Activated naive CD4-positive, alpha-beta T cell treated with anti-CD3 and anti-CD28 coated beads, Interleukin-2, amount 10 ng/mL, durations not matched to agents 7 days and 5 days (primary cell): ENCODE results near the gene ZBP1.

Source experiments
- CTCF ChIA-PET: fragments of 350-600 bp; sonication (Branson Sonifier 250); formaldehyde crosslinking; loops from one replicate; lab custom pipeline; 2021; ENCODE audit warnings: antibody characterized with exemption; lab: Charles Lee
- DNase-seq: peaks from one replicate; pipeline ENCODE4 v3.0.0-alpha.2; 2020
- H3K27ac Mint-ChIP-seq: one replicate; pipeline ENCODE4 v1.8.0; 2021; ENCODE audit warnings: mild to moderate bottlenecking, moderate library complexity, mixed read lengths
- H3K27me3 Mint-ChIP-seq: one replicate; pipeline ENCODE4 v1.8.0; 2021; ENCODE audit warnings: mild to moderate bottlenecking, mixed read lengths
- H3K36me3 Mint-ChIP-seq: one replicate; pipeline ENCODE4 v1.8.0; 2021; ENCODE audit warnings: mixed read lengths
- H3K4me1 Mint-ChIP-seq: one replicate; pipeline ENCODE4 v1.8.0; 2021; ENCODE audit warnings: mixed read lengths
- H3K4me3 Mint-ChIP-seq: one replicate; pipeline ENCODE4 v1.8.0; 2021; ENCODE audit warnings: mild to moderate bottlenecking, moderate library complexity, mixed read lengths
- H3K9me3 Mint-ChIP-seq: one replicate; pipeline ENCODE4 v1.8.0; 2021; ENCODE audit warnings: mixed read lengths

The ZBP1 gene

GRCh38 chr20:57582432-57583288, 37.6 kb downstream of the ZBP1 start:
- no peak for DNase-seq
- Mint-ChIP-seq H3K9me3 (no peaks in the 10 kb centered on the region), H3K4me1 (no peaks in the 10 kb centered on the region), H3K4me3 (no peak overlapping the region), H3K27ac (no peak overlapping the region), H3K27me3 (peaks cover 34% of the 10 kb centered on the region), H3K36me3 (no peaks in the 10 kb centered on the region)
- CTCF ChIA-PET, result interaction anchor here (0.7 to 3.2 kb wide), 4 partner anchors 9 to 35 kb away, joined by 3 to 9 read pairs (median 3); no protein-coding TSS in a partner anchor

- Mint-ChIP-seq H3K36me3 (no peaks in the 10 kb centered on the region), H3K4me1 (no peaks in the 10 kb centered on the region), H3K27ac (no peak overlapping the region), H3K9me3 (no peaks in the 10 kb centered on the region), H3K4me3 (no peak overlapping the region), H3K27me3 (peaks cover 34% of the 10 kb centered on the region)
- no peak for DNase-seq
- CTCF ChIA-PET, result interaction anchor here (0.7 to 3.2 kb wide), 4 partner anchors 9 to 36 kb away, joined by 3 to 9 read pairs (median 3); no protein-coding TSS in a partner anchor
Measured at GRCh38 chr20:57582029-57582378, 38.2 kb downstream of the ZBP1 start.

DNA sequence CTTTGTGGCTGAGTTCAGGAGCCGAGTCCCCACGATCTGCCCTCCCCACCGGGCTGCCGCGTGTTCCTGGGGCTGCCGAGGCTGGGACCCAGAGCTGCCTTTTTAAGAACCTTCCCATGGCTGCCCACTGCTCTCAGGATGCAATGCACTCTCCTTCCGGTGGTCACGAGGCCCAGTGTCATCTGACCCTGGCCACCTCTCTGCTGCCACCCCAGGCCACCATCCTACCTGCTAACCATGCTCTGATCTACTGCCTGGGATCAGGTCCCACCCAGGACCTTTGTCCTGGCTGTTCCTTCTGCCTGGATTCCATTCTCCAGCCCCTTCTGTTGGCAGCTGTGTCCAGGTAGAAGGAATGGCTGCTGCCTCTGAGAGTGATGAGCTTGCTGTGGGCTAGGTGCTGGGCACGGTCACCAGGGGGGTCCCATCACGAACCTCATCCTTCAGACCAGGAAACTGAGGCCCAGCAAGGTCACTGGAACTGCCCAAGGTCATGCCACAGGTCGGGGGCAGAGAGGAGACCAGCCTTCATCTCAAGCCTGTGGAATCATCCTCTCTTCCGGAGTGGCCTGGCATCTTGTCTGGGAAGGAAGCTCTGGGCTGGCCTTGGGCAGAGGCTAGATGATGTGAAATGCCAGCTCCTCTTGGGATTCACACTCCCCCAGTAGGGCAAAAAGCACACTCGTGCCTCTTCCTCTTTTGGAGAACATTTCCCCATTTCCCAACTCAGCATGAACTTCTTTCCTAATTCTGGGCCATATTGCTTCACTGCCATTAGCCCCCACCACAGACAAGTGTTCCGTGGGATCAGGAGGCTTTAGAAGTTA, 38.8 kb downstream of the ZBP1 start:
- CTCF ChIA-PET, result interaction anchor here (1.1 to 3.2 kb wide), 2 partner anchors 8 to 15 kb away, joined by 3 to 9 read pairs; no protein-coding TSS in a partner anchor
- Mint-ChIP-seq H3K4me1 (no peaks in the 10 kb centered on the region), H3K9me3 (no peaks in the 10 kb centered on the region), H3K27ac (no peak overlapping the region), H3K4me3 (no peak overlapping the region), H3K27me3 (peaks cover 34% of the 10 kb centered on the region), H3K36me3 (no peaks in the 10 kb centered on the region)
- DNase-seq, result no peak

DNA sequence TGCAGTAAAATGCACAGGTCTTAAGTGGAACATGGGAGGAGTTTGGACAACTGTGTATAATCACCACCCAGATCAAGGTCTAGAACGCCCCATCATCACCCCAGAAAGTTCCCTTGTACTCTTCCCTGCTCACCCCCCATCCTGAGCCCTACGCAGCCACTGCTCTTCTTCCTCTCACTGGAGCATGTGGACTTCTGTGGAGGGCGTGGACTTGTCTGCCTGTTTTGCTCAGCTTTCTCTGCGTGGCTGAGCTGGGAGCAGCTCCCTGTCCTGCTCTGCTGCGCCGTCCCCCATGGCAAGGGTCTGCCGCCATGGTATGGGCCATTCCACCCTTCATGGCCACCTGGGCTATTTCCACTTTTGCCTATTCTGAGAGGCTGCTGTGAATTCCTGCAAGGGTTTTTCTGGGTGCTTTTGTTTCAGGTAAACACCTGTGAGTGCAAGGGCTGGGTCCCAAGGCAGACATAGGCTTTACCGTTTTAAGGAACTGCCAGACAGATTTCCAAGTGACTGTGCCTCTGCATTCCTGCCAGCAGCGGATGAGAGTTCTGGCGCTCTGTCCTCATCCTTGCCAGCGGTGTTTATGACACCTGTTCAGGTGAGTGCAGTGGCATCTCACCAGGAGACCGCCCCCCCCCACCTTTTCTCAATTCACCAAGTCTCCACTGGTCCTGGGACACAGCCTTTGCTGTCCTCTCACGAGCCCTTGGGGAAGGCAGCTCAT, 39.6 kb downstream of the ZBP1 start:
- H3K4me1 Mint-ChIP-seq, result no peaks in the 10 kb centered on the region
- no peak for DNase-seq
- H3K36me3 Mint-ChIP-seq, result no peaks in the 10 kb centered on the region
- H3K27me3 Mint-ChIP-seq, result peaks cover 29% of the 10 kb centered on the region
- CTCF ChIA-PET, result interaction anchor here (3.2 kb wide), 1 partner anchor 7 kb away, joined by 9 read pairs; no protein-coding TSS in a partner anchor
- no peak overlapping the region for H3K27ac Mint-ChIP-seq
- H3K9me3 Mint-ChIP-seq, result no peaks in the 10 kb centered on the region
- no peak overlapping the region for H3K4me3 Mint-ChIP-seq

- H3K4me1 Mint-ChIP-seq, result no peaks in the 10 kb centered on the region
- H3K27ac Mint-ChIP-seq, result no peak overlapping the region
- H3K36me3 Mint-ChIP-seq, result no peaks in the 10 kb centered on the region
- no peak overlapping the region for H3K4me3 Mint-ChIP-seq
- no peaks in the 10 kb centered on the region for H3K9me3 Mint-ChIP-seq
- no peak for DNase-seq
- peaks cover 23% of the 10 kb centered on the region for H3K27me3 Mint-ChIP-seq
- CTCF ChIA-PET, result no interaction called here
Measured at GRCh38 chr20:57579898-57580447, 40.3 kb downstream of the ZBP1 start.

- H3K4me1 Mint-ChIP-seq, result no peaks in the 10 kb centered on the region
- CTCF ChIA-PET, result no interaction called here
- H3K27me3 Mint-ChIP-seq, result peaks cover 18% of the 10 kb centered on the region
- H3K9me3 Mint-ChIP-seq, result no peaks in the 10 kb centered on the region
- no peaks in the 10 kb centered on the region for H3K36me3 Mint-ChIP-seq
- no peak for DNase-seq
- H3K27ac Mint-ChIP-seq, result no peak overlapping the region
- no peak overlapping the region for H3K4me3 Mint-ChIP-seq
Measured at GRCh38 chr20:57579331-57579897, 40.8 kb downstream of the ZBP1 start.

GRCh38 chr20:57578476-57579165, 41.6 kb downstream of the ZBP1 start:
- no peaks in the 10 kb centered on the region for H3K4me1 Mint-ChIP-seq
- no peak overlapping the region for H3K4me3 Mint-ChIP-seq
- DNase-seq, result no peak
- H3K9me3 Mint-ChIP-seq, result no peaks in the 10 kb centered on the region
- no peaks in the 10 kb centered on the region for H3K36me3 Mint-ChIP-seq
- peaks cover 17% of the 10 kb centered on the region for H3K27me3 Mint-ChIP-seq
- no peak overlapping the region for H3K27ac Mint-ChIP-seq
- CTCF ChIA-PET, result no interaction called here

GRCh38 chr20:57577679-57578475, 42.3 kb downstream of the ZBP1 start:
- H3K36me3 Mint-ChIP-seq, result no peaks in the 10 kb centered on the region

DNA sequence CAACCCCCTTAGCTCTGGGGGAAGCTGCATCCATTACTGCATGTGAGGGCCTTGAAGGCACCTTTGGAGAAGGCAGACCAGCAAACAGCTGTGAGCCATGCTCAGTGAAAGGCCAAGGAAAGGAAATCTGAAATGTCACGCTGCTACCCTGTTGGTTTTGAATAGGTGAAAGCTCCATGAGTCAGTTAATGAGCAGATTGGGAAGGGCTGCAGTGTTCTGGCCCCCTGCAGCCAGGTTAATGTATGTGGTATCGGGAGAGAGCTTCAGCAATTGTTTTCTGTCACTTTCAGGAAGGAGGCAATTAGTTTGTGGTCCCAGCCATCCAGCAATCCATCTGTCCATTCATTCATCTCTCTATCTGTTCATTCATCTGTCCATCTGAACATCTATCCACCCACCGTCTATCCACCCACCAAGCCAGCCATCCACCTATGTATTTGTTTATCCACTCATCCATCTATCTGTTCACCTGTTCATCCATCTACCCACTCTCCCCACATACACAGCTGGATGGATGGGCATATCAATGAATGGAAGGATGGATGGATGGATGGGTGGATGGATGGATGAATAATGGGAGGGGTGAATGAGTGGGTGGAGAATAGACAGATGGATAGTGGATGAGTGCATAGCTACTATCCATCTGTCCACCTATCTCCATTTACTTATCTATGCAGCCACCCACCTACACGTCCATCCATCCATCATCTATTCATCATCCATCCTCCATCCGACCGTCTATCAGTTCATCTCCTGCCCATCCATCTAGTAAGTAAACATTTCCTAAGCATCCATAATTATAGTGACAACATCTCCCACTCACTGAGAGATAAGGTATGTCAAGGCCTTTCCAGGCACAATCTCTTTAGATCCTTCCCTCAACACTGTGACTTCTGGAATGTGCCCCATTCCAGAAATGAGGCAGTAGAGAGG, 43.3 kb downstream of the ZBP1 start:
- no peak overlapping the region for H3K27ac Mint-ChIP-seq
- DNase-seq, result no peak
- no peaks in the 10 kb centered on the region for H3K4me1 Mint-ChIP-seq
- H3K36me3 Mint-ChIP-seq, result no peaks in the 10 kb centered on the region
- CTCF ChIA-PET, result no interaction called here
- no peak overlapping the region for H3K4me3 Mint-ChIP-seq
- H3K9me3 Mint-ChIP-seq, result no peaks in the 10 kb centered on the region
- H3K27me3 Mint-ChIP-seq, result peaks cover 21% of the 10 kb centered on the region

More at GRCh38 chr20:57577679-57578475, 42.3 kb downstream of the ZBP1 start:
- Mint-ChIP-seq H3K9me3 (no peaks in the 10 kb centered on the region), H3K27ac (no peak overlapping the region), H3K4me3 (no peak overlapping the region), H3K27me3 (peaks cover 16% of the 10 kb centered on the region), H3K4me1 (no peaks in the 10 kb centered on the region)
- CTCF ChIA-PET, result no interaction called here
- DNase-seq, result no peak

- Mint-ChIP-seq H3K27me3 (peaks cover 21% of the 10 kb centered on the region), H3K9me3 (no peaks in the 10 kb centered on the region)
- CTCF ChIA-PET, result interaction anchor here (1.0 to 1.4 kb wide), 2 partner anchors 19 to 77 kb away, joined by 3 read pairs; no protein-coding TSS in a partner anchor
Measured at GRCh38 chr20:57576002-57576401, 44.2 kb downstream of the ZBP1 start.

DNA sequence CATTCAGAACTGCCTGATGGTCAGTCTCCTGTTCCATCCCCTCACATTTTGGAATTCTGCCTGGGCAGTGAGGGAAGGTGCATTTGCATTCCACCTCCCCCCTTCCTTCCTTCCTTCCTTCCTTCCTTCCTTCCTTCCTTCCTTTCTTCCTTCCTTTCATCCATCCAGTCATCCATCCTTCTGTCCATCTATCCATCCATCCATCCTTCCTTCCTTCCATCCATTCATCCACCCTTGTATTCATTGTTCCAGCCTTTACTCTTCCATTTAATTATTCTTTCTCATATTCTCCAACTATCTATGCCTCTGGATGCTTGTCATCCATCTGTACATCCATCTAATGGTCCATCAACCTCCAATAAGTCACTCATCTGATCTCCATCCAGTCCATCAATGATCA, 45.3 kb downstream of the ZBP1 start:
- Mint-ChIP-seq H3K4me3 (no peak overlapping the region), H3K4me1 (no peaks in the 10 kb centered on the region), H3K36me3 (no peaks in the 10 kb centered on the region), H3K9me3 (no peaks in the 10 kb centered on the region), H3K27me3 (peaks cover 28% of the 10 kb centered on the region), H3K27ac (no peak overlapping the region)
- DNase-seq, result no peak
- CTCF ChIA-PET, result interaction anchor here (1.4 to 3.0 kb wide), 2 partner anchors 7 to 20 kb away, joined by 3 to 9 read pairs; no protein-coding TSS in a partner anchor

More at GRCh38 chr20:57576002-57576401, 44.2 kb downstream of the ZBP1 start:
- H3K4me1 Mint-ChIP-seq, result no peaks in the 10 kb centered on the region
- H3K36me3 Mint-ChIP-seq, result no peaks in the 10 kb centered on the region
- H3K4me3 Mint-ChIP-seq, result no peak overlapping the region
- DNase-seq, result no peak
- no peak overlapping the region for H3K27ac Mint-ChIP-seq
